ENCODE results near the gene TOR2A. TPM values are rescaled to one million over a fixed set of nuclear protein-coding genes. Genes with fewer than 3 reads are reported as not detected.

Gene TOR2A
- total RNA-seq, 1 donor from 2014 or later: 7.0 TPM

- no peak for DNase-seq
Measured at GRCh38 chr9:127742435-127743088, 7.5 kb upstream of the TOR2A start.

GRCh38 chr9:127741831-127742434 lies 6.8 kb upstream of the TOR2A start:
- DNase-seq: peak; percentile 61

DNA sequence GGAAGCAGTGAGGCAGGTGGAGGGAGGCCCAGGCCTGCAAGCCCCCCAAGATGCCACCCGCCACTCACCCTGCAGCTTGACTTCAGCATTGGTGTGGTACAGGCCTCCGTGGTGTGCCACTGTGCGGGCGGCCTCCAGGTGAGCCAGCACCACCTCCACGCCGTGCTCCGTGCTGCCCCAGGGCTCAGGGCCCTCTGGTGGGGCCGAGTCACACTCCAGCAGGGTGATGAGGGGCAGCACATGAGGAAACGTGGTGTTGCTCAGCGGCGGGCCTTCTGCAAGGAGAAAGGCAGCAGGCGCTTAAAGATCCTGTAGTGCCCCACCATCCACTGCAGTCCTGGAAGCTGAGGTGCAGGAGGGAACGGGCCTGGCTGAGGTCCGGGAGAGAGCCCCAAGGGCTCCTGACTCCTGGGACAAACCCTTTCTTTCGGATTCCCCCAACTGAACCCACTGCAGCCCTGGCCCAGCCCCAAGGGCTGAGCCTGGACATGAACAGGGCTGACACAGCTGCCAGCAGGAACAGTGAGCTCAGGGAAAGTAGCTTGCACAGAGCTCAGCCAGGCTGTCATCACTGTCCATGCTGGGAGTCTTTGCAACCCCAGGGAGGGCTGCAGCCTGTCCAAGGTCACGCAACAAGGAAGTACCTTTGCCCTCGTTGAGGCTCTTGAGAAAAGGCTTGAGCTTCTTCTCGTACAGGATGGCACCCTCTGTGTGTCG lies 4.7 kb upstream of the TOR2A start:
- DNase-seq: no peak

GRCh38 chr9:127738666-127739065 lies 3.6 kb upstream of the TOR2A start:
- DNase-seq: no peak

- no peak for DNase-seq
Measured at GRCh38 chr9:127735530-127736185, 564 bp upstream of the TOR2A start.

GRCh38 chr9:127734247-127734746 lies 797 bp downstream of the TOR2A start:
- DNase-seq: no peak

DNA sequence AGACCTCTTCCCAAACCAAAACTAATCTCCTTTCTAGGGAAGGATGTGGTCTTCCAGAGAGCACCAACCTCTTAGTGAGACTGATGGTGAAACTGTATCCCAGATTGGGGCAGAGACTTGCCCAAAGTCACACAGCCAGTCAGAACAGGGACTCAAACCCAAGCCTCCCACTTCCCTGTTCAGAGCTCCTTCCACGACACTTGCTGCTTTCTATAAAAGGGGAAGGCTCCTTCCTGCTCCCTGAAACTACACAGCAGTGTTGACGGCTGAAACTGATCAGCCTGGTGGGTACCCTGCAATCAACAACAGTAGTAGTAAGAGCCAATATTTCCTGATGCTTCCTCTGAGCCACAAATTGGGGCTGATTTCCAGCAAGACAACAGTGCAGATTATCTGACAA lies 1.5 kb downstream of the TOR2A start:
- DNase-seq: no peak

DNA sequence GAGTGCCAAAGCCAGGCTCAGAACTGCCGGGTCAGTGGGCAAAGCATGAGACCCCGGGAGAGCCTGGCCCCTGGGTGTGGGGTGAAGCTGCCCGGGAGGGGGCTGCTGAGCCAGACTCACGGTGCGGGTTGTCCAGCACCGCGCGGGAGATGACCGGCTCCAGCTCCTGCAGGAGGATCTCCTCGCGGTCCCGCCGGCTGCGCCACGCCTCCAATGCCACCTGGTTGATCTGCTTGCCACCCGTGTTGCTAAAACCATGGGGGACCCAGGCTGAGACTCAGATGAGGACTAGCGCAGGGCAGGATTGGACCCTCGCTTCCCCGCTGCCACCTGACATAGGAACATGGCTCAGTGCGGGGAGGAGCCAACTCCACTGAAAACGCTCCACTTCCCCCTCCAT lies 2.6 kb downstream of the TOR2A start:
- DNase-seq: no peak

- DNase-seq: no peak
Measured at GRCh38 chr9:127731938-127732337, 3.2 kb downstream of the TOR2A start.

- DNase-seq: no peak
Measured at GRCh38 chr9:127730799-127731410, 4.2 kb downstream of the TOR2A start.

DNA sequence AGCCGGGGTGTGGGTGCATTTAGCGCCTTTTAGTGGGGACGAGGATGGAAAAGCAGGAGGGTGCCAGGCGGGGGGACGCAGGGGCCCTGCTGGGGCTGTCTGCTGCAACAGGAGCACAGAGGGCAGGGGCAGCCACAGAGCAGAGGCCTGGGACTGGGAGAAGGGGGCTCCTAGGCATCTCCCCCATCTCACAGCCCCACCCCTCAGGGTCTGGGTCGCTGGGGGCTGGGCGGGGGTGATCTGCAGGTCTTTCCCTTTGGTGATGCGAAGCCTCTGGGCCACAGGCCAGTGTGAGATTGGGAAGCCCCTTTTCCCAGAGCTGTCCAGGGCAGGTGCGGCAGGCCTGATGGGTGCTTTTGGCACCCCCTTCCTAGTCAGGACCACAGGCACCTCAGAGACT lies 4.8 kb downstream of the TOR2A start:
- no peak for DNase-seq

DNA sequence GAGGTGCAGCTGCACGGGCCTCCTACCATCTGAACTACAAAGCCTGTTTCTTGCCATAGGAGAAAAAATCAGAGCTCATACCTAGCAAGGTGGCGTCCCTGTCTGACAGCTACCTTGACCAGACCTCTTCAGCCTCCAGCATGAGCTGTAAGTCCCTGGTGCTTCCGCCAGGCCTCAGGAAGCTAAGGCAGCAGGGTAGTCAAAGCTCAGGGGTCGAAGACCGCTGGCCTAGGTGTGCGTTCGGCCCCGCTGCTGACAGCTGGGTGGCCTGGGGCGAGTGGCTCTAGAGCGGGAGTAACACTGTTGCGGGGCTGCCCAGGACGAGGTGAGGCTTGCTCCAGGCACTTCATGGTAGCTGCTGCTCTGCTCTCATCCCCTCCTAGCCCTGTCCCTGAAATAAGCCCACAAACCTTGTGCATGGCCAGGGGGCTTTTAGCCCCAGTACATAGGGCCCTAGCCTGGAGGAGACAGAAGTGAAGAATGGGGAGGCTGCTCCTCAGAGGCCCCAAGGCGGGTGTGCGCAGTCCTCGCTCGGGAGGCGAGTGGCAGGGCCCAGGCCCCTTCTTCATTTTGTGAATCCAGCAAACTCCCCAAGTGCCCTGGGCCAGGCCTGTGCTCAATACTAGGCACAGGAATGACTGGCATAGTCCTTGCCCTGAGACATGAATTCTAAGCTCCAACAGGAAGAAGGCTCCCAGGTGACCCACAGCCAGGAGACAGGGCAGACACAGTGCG lies 5.4 kb downstream of the TOR2A start:
- DNase-seq: no peak

DNA sequence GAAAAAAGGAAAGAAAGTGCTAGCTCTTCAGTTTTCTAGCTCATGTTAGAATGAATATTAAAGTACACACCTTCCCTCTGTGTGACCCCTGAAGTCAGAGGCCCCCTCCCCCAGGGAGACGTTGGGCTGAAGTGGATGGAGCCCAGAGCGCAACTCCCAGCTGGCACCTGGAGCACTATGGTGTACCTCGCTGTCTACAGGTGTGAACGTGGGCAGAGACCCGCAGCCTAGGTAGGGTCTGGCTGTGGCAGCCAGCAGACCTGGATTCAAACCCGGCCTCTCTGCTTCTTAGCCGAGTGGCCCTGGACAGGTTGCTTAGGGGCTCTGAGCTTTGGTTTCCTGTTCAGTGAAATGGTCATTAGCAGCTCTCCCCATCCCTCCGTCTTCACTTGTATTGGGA lies 6.3 kb downstream of the TOR2A start:
- no peak for DNase-seq

- DNase-seq: no peak
Measured at GRCh38 chr9:127726871-127727270, 8.2 kb downstream of the TOR2A start.

DNA sequence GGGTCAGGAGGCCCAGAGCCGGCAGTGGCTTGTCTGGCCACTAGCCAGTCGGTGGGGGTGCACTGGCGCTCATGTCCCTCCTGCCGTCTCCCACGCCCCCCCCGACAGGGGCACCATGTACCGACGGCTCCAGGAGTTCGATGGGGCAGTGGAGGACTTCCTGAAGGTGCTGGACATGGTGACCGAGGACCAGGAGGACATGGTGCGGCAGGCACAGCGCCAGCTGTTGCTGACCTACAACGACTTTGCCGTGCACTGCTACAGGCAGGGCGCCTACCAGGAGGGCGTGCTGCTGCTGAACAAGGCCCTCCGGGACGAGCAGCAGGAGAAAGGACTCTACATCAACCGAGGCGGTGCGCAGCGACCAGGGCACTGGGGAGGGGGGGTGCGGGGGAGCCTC lies 11.1 kb downstream of the TOR2A start:
- DNase-seq: no peak

DNA sequence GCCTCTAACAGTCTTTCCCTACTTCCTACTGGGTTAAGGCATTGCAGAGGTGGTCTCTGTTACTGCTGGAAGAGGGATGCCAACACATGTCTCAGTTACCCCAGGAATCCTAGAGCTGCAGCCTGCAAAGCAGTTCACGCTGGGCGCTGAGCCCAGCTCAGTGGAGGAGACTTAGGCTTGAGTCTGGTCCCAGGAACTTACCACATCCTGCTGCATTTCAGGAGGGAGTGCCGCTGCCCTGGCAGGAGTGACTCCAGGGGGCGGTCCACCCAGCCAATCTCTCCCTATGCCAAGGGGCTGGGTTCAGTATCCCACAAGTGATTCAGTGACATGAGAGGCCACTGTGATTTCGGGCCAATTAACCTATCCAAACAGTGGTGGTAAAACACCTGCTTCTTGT lies 11.7 kb downstream of the TOR2A start:
- DNase-seq: no peak

GRCh38 chr9:127723013-127723412 lies 12.1 kb downstream of the TOR2A start:
- DNase-seq: no peak

DNA sequence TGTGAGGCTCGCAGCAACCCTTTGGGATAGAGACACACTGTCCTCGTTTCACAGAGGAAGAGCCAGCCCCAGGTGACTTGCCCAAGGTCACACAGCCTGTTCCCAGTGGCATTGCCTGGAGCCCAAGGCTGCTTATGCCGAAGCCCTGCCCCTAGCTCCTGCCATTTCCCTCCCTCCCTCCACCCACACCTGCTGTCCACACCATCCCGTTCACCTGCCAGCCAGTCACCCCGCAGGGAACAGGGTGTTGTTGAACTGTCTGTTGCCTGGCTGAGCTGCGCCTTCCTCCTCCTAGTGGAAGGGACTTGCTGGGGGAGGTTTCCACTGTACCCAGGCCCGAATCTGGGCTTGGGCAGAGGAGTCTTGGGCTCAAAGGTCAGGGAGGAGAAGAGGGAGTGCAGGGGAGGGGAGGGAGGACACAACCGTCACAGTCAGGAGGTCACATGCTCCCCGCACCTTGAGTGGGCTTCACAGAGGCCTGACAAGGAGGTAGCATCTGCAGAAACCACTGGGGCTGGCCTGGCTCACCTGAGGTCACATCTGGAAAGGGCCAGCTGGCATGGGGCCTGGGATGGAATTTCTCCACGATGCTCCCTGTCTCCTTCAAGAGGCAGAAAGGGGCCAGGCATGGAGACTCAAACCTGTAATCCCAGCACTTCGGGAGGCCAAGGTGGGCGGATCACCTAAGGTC lies 12.9 kb downstream of the TOR2A start:
- no peak for DNase-seq

DNA sequence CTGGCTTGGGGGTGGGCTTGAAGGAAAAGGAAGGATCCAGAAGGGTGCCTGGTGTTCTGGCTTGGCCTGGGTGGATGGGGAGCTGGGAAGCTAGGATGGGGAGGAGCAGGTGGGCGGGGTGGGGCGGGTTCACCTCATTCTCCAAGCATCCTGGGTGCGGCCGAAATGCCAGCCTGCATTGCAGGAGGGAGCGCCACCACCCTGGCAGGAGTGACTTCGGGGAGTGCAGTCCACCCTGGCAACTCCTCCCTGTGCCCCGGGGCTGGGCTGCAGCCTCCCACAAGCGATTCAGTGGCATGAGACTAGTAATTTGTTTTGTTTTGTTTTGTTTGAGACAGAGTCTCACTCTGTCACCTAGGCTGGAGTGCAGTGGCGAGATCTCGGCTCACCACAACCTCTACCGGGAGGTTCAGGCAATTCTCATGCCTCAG lies 13.7 kb downstream of the TOR2A start:
- no peak for DNase-seq

DNA sequence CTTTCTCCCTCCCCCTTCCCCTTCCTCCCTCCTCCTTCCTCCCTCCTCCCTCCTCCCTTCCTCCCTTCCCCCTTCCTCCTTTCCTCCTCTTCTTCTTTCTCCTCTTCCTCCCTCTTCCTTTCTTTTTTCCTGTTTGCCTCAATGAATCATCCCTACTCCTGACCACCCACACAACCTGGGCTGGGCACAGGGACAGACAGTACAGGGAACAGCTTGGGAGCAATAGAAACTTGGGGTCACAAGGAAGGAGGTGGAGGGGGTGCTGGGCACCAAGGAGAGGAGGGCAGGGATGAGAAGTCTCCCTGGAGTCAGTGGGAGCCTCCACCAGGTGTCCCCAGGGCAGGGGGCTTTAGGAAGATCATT lies 14.2 kb downstream of the TOR2A start:
- DNase-seq: no peak
